ENCODE measurements around the gene GSAP.

The GSAP gene

DNA sequence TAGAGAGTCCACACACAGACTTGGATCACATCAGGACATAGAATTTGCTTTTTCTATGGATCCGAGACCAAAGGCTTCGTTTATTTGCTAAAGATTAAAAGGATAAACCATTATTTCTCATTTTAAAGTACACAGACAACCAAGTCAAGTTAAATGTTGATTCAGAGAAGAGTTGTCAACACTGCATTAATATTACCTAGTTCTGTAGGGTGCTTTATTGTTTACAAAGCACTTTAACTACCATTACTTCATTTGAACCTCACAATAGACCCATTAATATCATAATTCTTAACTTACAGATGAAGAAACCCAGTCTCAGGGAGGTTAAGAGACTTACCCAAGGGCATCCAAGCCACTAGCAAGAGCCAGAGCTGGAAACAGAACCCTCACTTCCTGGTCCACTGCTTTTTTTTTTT lies 43.2 kb upstream of the GSAP start:
- no peak overlapping the region for H3K4me3 ChIP-seq (ENCODE audit: low read depth, low read length)
- no peak for TF ChIP-seq CTCF (IDR thresholded peaks at IDR 0.05; ENCODE audit: borderline replicate concordance, insufficient read depth, low read depth, low read length)

GRCh38 chr7:77458786-77459185 lies 42.6 kb upstream of the GSAP start:
- no peak overlapping the region for H3K4me3 ChIP-seq (ENCODE audit: low read depth, low read length)
- TF ChIP-seq CTCF (IDR thresholded peaks at IDR 0.05; ENCODE audit: borderline replicate concordance, insufficient read depth, low read depth, low read length): no peak

DNA sequence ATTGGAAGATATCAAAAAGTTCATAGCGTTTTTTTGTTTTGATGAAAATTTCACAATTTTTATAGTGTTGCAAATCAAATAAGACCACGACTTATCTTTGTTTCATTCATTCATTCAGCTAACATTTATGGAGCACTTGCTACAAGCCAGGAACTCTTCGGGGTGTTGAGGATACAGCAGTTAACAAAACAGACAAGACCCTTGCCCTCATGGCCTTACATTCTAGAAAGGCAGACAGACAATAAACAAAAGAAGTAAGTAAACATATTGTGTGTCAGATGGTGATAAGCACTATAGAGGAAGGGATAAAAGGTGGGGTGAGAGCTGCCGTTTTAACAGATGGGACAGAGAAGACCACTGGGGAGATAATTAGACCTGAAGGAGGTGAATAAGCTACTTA lies 41.6 kb upstream of the GSAP start:
- TF ChIP-seq CTCF (IDR thresholded peaks at IDR 0.05; ENCODE audit: borderline replicate concordance, insufficient read depth, low read depth, low read length): no peak
- H3K4me3 ChIP-seq (ENCODE audit: low read depth, low read length): no peak overlapping the region

DNA sequence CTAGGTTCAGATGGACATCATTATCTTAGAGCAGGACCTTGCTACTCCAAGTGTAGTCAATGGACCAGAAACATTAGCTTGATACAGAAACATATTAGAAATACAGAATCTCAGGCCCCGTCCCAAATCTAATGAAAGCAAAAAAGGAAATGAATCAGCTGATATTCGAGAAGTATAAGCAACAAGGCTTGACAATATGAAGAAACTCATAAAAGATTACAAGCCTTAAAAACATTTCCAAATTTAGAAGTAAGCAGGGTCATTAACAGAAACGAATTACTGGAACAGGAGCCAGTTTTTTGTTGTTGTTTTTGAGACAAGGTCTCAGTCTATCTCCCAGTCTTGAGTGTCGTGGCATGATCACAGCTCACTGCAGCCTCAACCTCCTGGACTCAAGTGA lies 40.5 kb upstream of the GSAP start:
- no peak overlapping the region for H3K4me3 ChIP-seq (ENCODE audit: low read depth, low read length)
- TF ChIP-seq CTCF (IDR thresholded peaks at IDR 0.05; ENCODE audit: borderline replicate concordance, insufficient read depth, low read depth, low read length): no peak

- no peak for TF ChIP-seq CTCF (IDR thresholded peaks at IDR 0.05; ENCODE audit: borderline replicate concordance, insufficient read depth, low read depth, low read length)
- no peak overlapping the region for H3K4me3 ChIP-seq (ENCODE audit: low read depth, low read length)
These were observed 39.2 kb upstream of the GSAP start for GRCh38 chr7:77455321-77455720.

DNA sequence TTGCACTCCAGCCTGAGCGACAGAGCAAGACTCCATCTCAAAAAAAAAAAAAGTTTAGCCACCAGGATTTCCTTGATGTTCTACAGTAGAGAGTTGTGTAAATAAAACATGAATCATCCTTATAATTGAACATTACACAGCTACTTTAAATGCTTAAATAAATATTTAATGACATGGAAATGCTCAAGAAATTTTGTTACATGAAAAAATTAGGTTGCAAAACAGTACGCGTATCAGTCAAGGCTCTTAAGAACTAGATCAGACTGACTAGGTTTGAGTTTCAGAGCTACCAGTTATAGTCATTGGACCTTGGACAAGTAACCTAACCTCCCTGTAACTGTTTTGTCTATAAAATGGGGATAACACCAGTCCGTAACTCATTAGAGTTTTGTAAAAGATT lies 38.7 kb upstream of the GSAP start:
- no peak for TF ChIP-seq CTCF (IDR thresholded peaks at IDR 0.05; ENCODE audit: borderline replicate concordance, insufficient read depth, low read depth, low read length)

GRCh38 chr7:77453531-77453930 lies 37.4 kb upstream of the GSAP start:
- no peak for TF ChIP-seq CTCF (IDR thresholded peaks at IDR 0.05; ENCODE audit: borderline replicate concordance, insufficient read depth, low read depth, low read length)
- no peak overlapping the region for H3K4me3 ChIP-seq (ENCODE audit: low read depth, low read length)

More for the DNA sequence above, 38.7 kb upstream of the GSAP start:
- no peak overlapping the region for H3K4me3 ChIP-seq (ENCODE audit: low read depth, low read length)

GRCh38 chr7:77451950-77452349 lies 35.8 kb upstream of the GSAP start:
- H3K4me3 ChIP-seq (ENCODE audit: low read depth, low read length): peak overlapping the region; percentile 2

All from GM12875 (cell line).